ENCODE results near the gene ASTE1. TPM values are rescaled to one million over a fixed set of nuclear protein-coding genes. Genes with fewer than 3 reads are reported as not detected.

The ASTE1 gene
- polyA plus RNA-seq, 1 donor, result 18.9 TPM

GRCh38 chr3:131018970-131019369 is 7.7 kb downstream of the ASTE1 start:
- no peak overlapping the region for H3K4me3 ChIP-seq (ENCODE audit: low read length)
- H3K27ac ChIP-seq (ENCODE audit: low read length), result no peak overlapping the region
- no peak for DNase-seq
- H3K4me1 ChIP-seq (ENCODE audit: control insufficient read depth, insufficient read depth, low read length), result no peaks in the 10 kb centered on the region
- H3K36me3 ChIP-seq (ENCODE audit: control insufficient read depth, insufficient read depth, low read length), result peaks cover 50% of the 10 kb centered on the region
- no peaks in the 10 kb centered on the region for H3K9me3 ChIP-seq (ENCODE audit: control insufficient read depth, low read depth, low read length)
- WGBS (ENCODE audit: insufficient coverage, low lambda C conversion rate), result no CpG with 5 or more reads among the region's 3 CpGs
- H3K27me3 ChIP-seq (ENCODE audit: control insufficient read depth, insufficient read depth, low read length), result no peaks in the 10 kb centered on the region

- Histone ChIP-seq H3K9me3 (ENCODE audit: control insufficient read depth, low read depth, low read length) (no peaks in the 10 kb centered on the region), H3K27me3 (ENCODE audit: control insufficient read depth, insufficient read depth, low read length) (no peaks in the 10 kb centered on the region), H3K4me1 (ENCODE audit: control insufficient read depth, insufficient read depth, low read length) (no peaks in the 10 kb centered on the region), H3K27ac (ENCODE audit: low read length) (no peak overlapping the region), H3K4me3 (ENCODE audit: low read length) (no peak overlapping the region), H3K36me3 (ENCODE audit: control insufficient read depth, insufficient read depth, low read length) (peaks cover 47% of the 10 kb centered on the region)
- WGBS (ENCODE audit: insufficient coverage, low lambda C conversion rate), result no CpG with 5 or more reads among the region's 1 CpG
- DNase-seq, result no peak
Observed at GRCh38 chr3:131009698-131010097, 16.9 kb downstream of the ASTE1 start.

GRCh38 chr3:131008326-131008725 is 18.3 kb downstream of the ASTE1 start:
- WGBS (ENCODE audit: insufficient coverage, low lambda C conversion rate), result no CpG with 5 or more reads among the region's 1 CpG
- H3K9me3 ChIP-seq (ENCODE audit: control insufficient read depth, low read depth, low read length), result no peaks in the 10 kb centered on the region
- peaks cover 40% of the 10 kb centered on the region for H3K36me3 ChIP-seq (ENCODE audit: control insufficient read depth, insufficient read depth, low read length)
- no peak overlapping the region for H3K4me3 ChIP-seq (ENCODE audit: low read length)
- no peaks in the 10 kb centered on the region for H3K27me3 ChIP-seq (ENCODE audit: control insufficient read depth, insufficient read depth, low read length)
- H3K27ac ChIP-seq (ENCODE audit: low read length), result no peak overlapping the region
- DNase-seq, result no peak
- no peaks in the 10 kb centered on the region for H3K4me1 ChIP-seq (ENCODE audit: control insufficient read depth, insufficient read depth, low read length)

- H3K4me1 ChIP-seq (ENCODE audit: control insufficient read depth, insufficient read depth, low read length), result no peaks in the 10 kb centered on the region
- peaks cover 37% of the 10 kb centered on the region for H3K36me3 ChIP-seq (ENCODE audit: control insufficient read depth, insufficient read depth, low read length)
- no peak overlapping the region for H3K4me3 ChIP-seq (ENCODE audit: low read length)
- no peaks in the 10 kb centered on the region for H3K9me3 ChIP-seq (ENCODE audit: control insufficient read depth, low read depth, low read length)
- no peaks in the 10 kb centered on the region for H3K27me3 ChIP-seq (ENCODE audit: control insufficient read depth, insufficient read depth, low read length)
- whole genome bisulfite sequencing (ENCODE audit: insufficient coverage, low lambda C conversion rate), result no CpG with 5 or more reads among the region's 2 CpGs
- DNase-seq, result no peak
- H3K27ac ChIP-seq (ENCODE audit: low read length), result no peak overlapping the region
Observed at GRCh38 chr3:131007782-131008181, 18.8 kb downstream of the ASTE1 start.

- Histone ChIP-seq H3K36me3 (ENCODE audit: control insufficient read depth, insufficient read depth, low read length) (peaks cover 37% of the 10 kb centered on the region), H3K9me3 (ENCODE audit: control insufficient read depth, low read depth, low read length) (no peaks in the 10 kb centered on the region), H3K4me3 (ENCODE audit: low read length) (no peak overlapping the region), H3K27ac (ENCODE audit: low read length) (no peak overlapping the region), H3K27me3 (ENCODE audit: control insufficient read depth, insufficient read depth, low read length) (no peaks in the 10 kb centered on the region), H3K4me1 (ENCODE audit: control insufficient read depth, insufficient read depth, low read length) (no peaks in the 10 kb centered on the region)
- no peak for DNase-seq
- WGBS (ENCODE audit: insufficient coverage, low lambda C conversion rate), result no CpG with 5 or more reads among the region's 2 CpGs
Observed at GRCh38 chr3:131007256-131007655, 19.4 kb downstream of the ASTE1 start.

- no CpG with 5 or more reads among the region's 1 CpG for WGBS (ENCODE audit: insufficient coverage, low lambda C conversion rate)
Observed at GRCh38 chr3:131004603-131005002, 22.0 kb downstream of the ASTE1 start.

GRCh38 chr3:131001071-131001470 is 25.6 kb downstream of the ASTE1 start:
- Histone ChIP-seq H3K9me3 (ENCODE audit: control insufficient read depth, low read depth, low read length) (no peaks in the 10 kb centered on the region), H3K27me3 (ENCODE audit: control insufficient read depth, insufficient read depth, low read length) (no peaks in the 10 kb centered on the region), H3K36me3 (ENCODE audit: control insufficient read depth, insufficient read depth, low read length) (peaks cover 13% of the 10 kb centered on the region), H3K27ac (ENCODE audit: low read length) (no peak overlapping the region), H3K4me3 (ENCODE audit: low read length) (no peak overlapping the region), H3K4me1 (ENCODE audit: control insufficient read depth, insufficient read depth, low read length) (no peaks in the 10 kb centered on the region)
- WGBS (ENCODE audit: insufficient coverage, low lambda C conversion rate), result 100% methylated on average over 1 of the region's 1 CpG
- no peak for DNase-seq

More at GRCh38 chr3:131004603-131005002, 22.0 kb downstream of the ASTE1 start:
- no peak overlapping the region for H3K27ac ChIP-seq (ENCODE audit: low read length)
- no peaks in the 10 kb centered on the region for H3K27me3 ChIP-seq (ENCODE audit: control insufficient read depth, insufficient read depth, low read length)
- H3K9me3 ChIP-seq (ENCODE audit: control insufficient read depth, low read depth, low read length), result no peaks in the 10 kb centered on the region
- H3K4me1 ChIP-seq (ENCODE audit: control insufficient read depth, insufficient read depth, low read length), result no peaks in the 10 kb centered on the region
- no peak for DNase-seq
- peaks cover 27% of the 10 kb centered on the region for H3K36me3 ChIP-seq (ENCODE audit: control insufficient read depth, insufficient read depth, low read length)
- H3K4me3 ChIP-seq (ENCODE audit: low read length), result no peak overlapping the region

GRCh38 chr3:130997289-130997688 is 29.3 kb downstream of the ASTE1 start:
- H3K4me3 ChIP-seq (ENCODE audit: low read length), result no peak overlapping the region
- no peaks in the 10 kb centered on the region for H3K27me3 ChIP-seq (ENCODE audit: control insufficient read depth, insufficient read depth, low read length)
- no peak overlapping the region for H3K27ac ChIP-seq (ENCODE audit: low read length)
- no peaks in the 10 kb centered on the region for H3K4me1 ChIP-seq (ENCODE audit: control insufficient read depth, insufficient read depth, low read length)
- H3K36me3 ChIP-seq (ENCODE audit: control insufficient read depth, insufficient read depth, low read length), result peaks cover 16% of the 10 kb centered on the region
- WGBS (ENCODE audit: insufficient coverage, low lambda C conversion rate), result 87% methylated on average over 4 of the region's 7 CpGs
- H3K9me3 ChIP-seq (ENCODE audit: control insufficient read depth, low read depth, low read length), result no peaks in the 10 kb centered on the region
- DNase-seq, result no peak

- Histone ChIP-seq H3K4me3 (ENCODE audit: low read length) (no peak overlapping the region), H3K27ac (ENCODE audit: low read length) (no peak overlapping the region), H3K27me3 (ENCODE audit: control insufficient read depth, insufficient read depth, low read length) (no peaks in the 10 kb centered on the region), H3K9me3 (ENCODE audit: control insufficient read depth, low read depth, low read length) (no peaks in the 10 kb centered on the region), H3K4me1 (ENCODE audit: control insufficient read depth, insufficient read depth, low read length) (no peaks in the 10 kb centered on the region), H3K36me3 (ENCODE audit: control insufficient read depth, insufficient read depth, low read length) (peaks cover 20% of the 10 kb centered on the region)
- 68% methylated on average over 3 of the region's 3 CpGs for WGBS (ENCODE audit: insufficient coverage, low lambda C conversion rate)
- DNase-seq, result no peak
Observed at GRCh38 chr3:130992344-130992743, 34.3 kb downstream of the ASTE1 start.

GRCh38 chr3:130991126-130991525 is 35.5 kb downstream of the ASTE1 start:
- H3K27ac ChIP-seq (ENCODE audit: low read length), result no peak overlapping the region
- H3K4me1 ChIP-seq (ENCODE audit: control insufficient read depth, insufficient read depth, low read length), result no peaks in the 10 kb centered on the region
- DNase-seq, result no peak
- no peaks in the 10 kb centered on the region for H3K9me3 ChIP-seq (ENCODE audit: control insufficient read depth, low read depth, low read length)
- H3K36me3 ChIP-seq (ENCODE audit: control insufficient read depth, insufficient read depth, low read length), result peaks cover 16% of the 10 kb centered on the region
- H3K27me3 ChIP-seq (ENCODE audit: control insufficient read depth, insufficient read depth, low read length), result no peaks in the 10 kb centered on the region
- H3K4me3 ChIP-seq (ENCODE audit: low read length), result no peak overlapping the region
- 94% methylated on average over 4 of the region's 5 CpGs for WGBS (ENCODE audit: insufficient coverage, low lambda C conversion rate)

- no peaks in the 10 kb centered on the region for H3K4me1 ChIP-seq (ENCODE audit: control insufficient read depth, insufficient read depth, low read length)
- peaks cover 16% of the 10 kb centered on the region for H3K36me3 ChIP-seq (ENCODE audit: control insufficient read depth, insufficient read depth, low read length)
- H3K4me3 ChIP-seq (ENCODE audit: low read length), result no peak overlapping the region
- WGBS (ENCODE audit: insufficient coverage, low lambda C conversion rate), result 75% methylated on average over 2 of the region's 5 CpGs
- no peaks in the 10 kb centered on the region for H3K9me3 ChIP-seq (ENCODE audit: control insufficient read depth, low read depth, low read length)
- no peak overlapping the region for H3K27ac ChIP-seq (ENCODE audit: low read length)
- no peaks in the 10 kb centered on the region for H3K27me3 ChIP-seq (ENCODE audit: control insufficient read depth, insufficient read depth, low read length)
- DNase-seq, result no peak
Observed at GRCh38 chr3:130990282-130990681, 36.3 kb downstream of the ASTE1 start.
